ENCODE measurements around the gene ARL6IP4. TPM values are rescaled to one million over a fixed set of nuclear protein-coding genes. Genes with fewer than 3 reads are reported as not detected.

Gene ARL6IP4
- polyA plus RNA-seq, 2 of the 4 experiments (the other 2 are of a cell fraction): 208 to 209 TPM

GRCh38 chr12:123029550-123029949 is 49.1 kb downstream of the ARL6IP4 start:
- TF ChIP-seq ZC3H11A (IDR thresholded peaks at IDR 0.05): no peak
- TF ChIP-seq USF2 (IDR thresholded peaks at IDR 0.05): no peak
- TF ChIP-seq MAX (IDR thresholded peaks at IDR 0.05): no peak
- TF ChIP-seq NR3C1 (IDR thresholded peaks at IDR 0.05): no peak
- no peak for TF ChIP-seq FOXS1 (CRISPR knock-in tag; IDR thresholded peaks at IDR 0.05)
- no peak for TF ChIP-seq KDM1A (IDR thresholded peaks at IDR 0.05; ENCODE audit: low read depth)
- TF ChIP-seq ZFP36 (IDR thresholded peaks at IDR 0.05; ENCODE audit: borderline replicate concordance, partially characterized antibody): no peak
- no peak for TF ChIP-seq ESRRA (IDR thresholded peaks at IDR 0.05; ENCODE audit: borderline replicate concordance, low read length)
- TF ChIP-seq NPAS2 (CRISPR knock-in tag; IDR thresholded peaks at IDR 0.05; ENCODE audit: borderline replicate concordance): no peak
- no peak for TF ChIP-seq CTCF (IDR thresholded peaks at IDR 0.05)
- TF ChIP-seq ATOH8 (CRISPR knock-in tag; IDR thresholded peaks at IDR 0.05; ENCODE audit: low read depth): no peak
- TF ChIP-seq POLR2AphosphoS2 (conservative IDR thresholded peaks at IDR 0.05; ENCODE audit: low read length): no peak
- TF ChIP-seq HEYL (CRISPR knock-in tag; IDR thresholded peaks at IDR 0.05): no peak
- TF ChIP-seq HDAC2 (IDR thresholded peaks at IDR 0.05): no peak
- TF ChIP-seq POLR2A (IDR thresholded peaks at IDR 0.05; ENCODE audit: low read length): no peak
- ChIA-PET POLR2A (no interaction called here), CTCF (interaction anchor here (1.3 to 4.7 kb wide), 3 partner anchors 10 to 17 kb away, joined by 3 to 26 read pairs (median 3); no protein-coding TSS in a partner anchor)
- H3K27ac ChIP-seq: no peak overlapping the region
- H3K4me3 ChIP-seq: no peak overlapping the region
- no peak overlapping the region for H3K4me2 ChIP-seq
- ATAC-seq: no peak
- peaks cover 12% of the 10 kb centered on the region for H3K4me1 ChIP-seq
- DNase-seq (ENCODE audit: low read depth in 1 of 2, low spot score in 1 of 2): no peak
- FAIRE-seq: no peak
- no peaks in the 10 kb centered on the region for H3K9me3 ChIP-seq

GRCh38 chr12:123030686-123031085 is 50.2 kb downstream of the ARL6IP4 start:
- FAIRE-seq (no peak), ATAC-seq (no peak), DNase-seq (ENCODE audit: low read depth in 1 of 2, low spot score in 1 of 2) (no peak)
- no peak overlapping the region for H3K4me3 ChIP-seq
- ChIA-PET CTCF (interaction anchor here (0.7 to 6.4 kb wide), 3 partner anchors 14 to 120 kb away, joined by 3 to 47 read pairs (median 5); partner anchors contain the start of gene PITPNM2), POLR2A (no interaction called here)
- WGBS (ENCODE audit: missing lambda C conversion rate): 76% methylated on average over 1 of the region's 1 CpG
- H3K27ac ChIP-seq: no peak overlapping the region
- peaks cover 14% of the 10 kb centered on the region; the same call in 2 of the 3 replicates for H3K4me1 ChIP-seq
- TF ChIP-seq TFCP2L1 (CRISPR knock-in tag; IDR thresholded peaks at IDR 0.05) (no peak), ATOH8 (CRISPR knock-in tag; IDR thresholded peaks at IDR 0.05; ENCODE audit: low read depth) (no peak), ESRRA (IDR thresholded peaks at IDR 0.05; ENCODE audit: borderline replicate concordance, low read length) (no peak), POLR2AphosphoS2 (conservative IDR thresholded peaks at IDR 0.05; ENCODE audit: low read length) (no peak), EHMT2 (IDR thresholded peaks at IDR 0.05; ENCODE audit: low read depth) (no peak), RAD21 (conservative IDR thresholded peaks at IDR 0.05 in 1 of 2, IDR thresholded peaks at IDR 0.05 in 1 of 2) (no peak), PHF8 (IDR thresholded peaks at IDR 0.05; ENCODE audit: borderline replicate concordance, low read depth) (no peak), JUNB (IDR thresholded peaks at IDR 0.05) (no peak), HOXB5 (CRISPR knock-in tag; IDR thresholded peaks at IDR 0.05) (no peak), ZNF302 (CRISPR knock-in tag; IDR thresholded peaks at IDR 0.05) (no peak), REST (IDR thresholded peaks at IDR 0.05) (no peak), NFE2L2 (conservative IDR thresholded peaks at IDR 0.05; ENCODE audit: low read length) (no peak), HOXA7 (CRISPR knock-in tag; IDR thresholded peaks at IDR 0.05) (no peak), HES2 (IDR thresholded peaks at IDR 0.05) (no peak), RCOR1 (IDR thresholded peaks at IDR 0.05; ENCODE audit: low read depth, low read length) (no peak), USF2 (IDR thresholded peaks at IDR 0.05) (no peak), CHD4 (IDR thresholded peaks at IDR 0.05; ENCODE audit: borderline replicate concordance) (no peak)
- H3K4me2 ChIP-seq: no peak overlapping the region
- no peaks in the 10 kb centered on the region for H3K9me3 ChIP-seq

Measured in A549 (cell line).